D721Med (cell line): ENCODE results near the gene FUBP1.
"Not testable (repeated sequence)": the region's sequence is repeated elsewhere in the genome, so short reads cannot be mapped to it uniquely, and the experiment has no call there.

ENCODE experiments used
- DNase-seq: peaks from one replicate; pipeline ENCODE4 v3.0.0; 2011; ENCODE audit warnings: low spot score; ENCODE audit not compliant: insufficient read length
- FAIRE-seq: peaks from 2 replicates; lab custom pipeline; 2011; peaks lifted over from hg19 to GRCh38; lab: Jason Lieb, UNC
- TF ChIP-seq, protein P1 (sequence below): IDR thresholded peaks from 2 replicates; pipeline ENCODE4 v1.5.1; 2012; ENCODE audit warnings: mild to moderate bottlenecking, control low read depth; ENCODE audit not compliant: insufficient read depth; ENCODE audit errors: missing control alignments

Gene FUBP1

GRCh38 chr1:77987919-77988318 is 9.0 kb upstream of the FUBP1 start:
- FAIRE-seq (no peak), DNase-seq (no peak)
- TF ChIP-seq, protein P1, sequence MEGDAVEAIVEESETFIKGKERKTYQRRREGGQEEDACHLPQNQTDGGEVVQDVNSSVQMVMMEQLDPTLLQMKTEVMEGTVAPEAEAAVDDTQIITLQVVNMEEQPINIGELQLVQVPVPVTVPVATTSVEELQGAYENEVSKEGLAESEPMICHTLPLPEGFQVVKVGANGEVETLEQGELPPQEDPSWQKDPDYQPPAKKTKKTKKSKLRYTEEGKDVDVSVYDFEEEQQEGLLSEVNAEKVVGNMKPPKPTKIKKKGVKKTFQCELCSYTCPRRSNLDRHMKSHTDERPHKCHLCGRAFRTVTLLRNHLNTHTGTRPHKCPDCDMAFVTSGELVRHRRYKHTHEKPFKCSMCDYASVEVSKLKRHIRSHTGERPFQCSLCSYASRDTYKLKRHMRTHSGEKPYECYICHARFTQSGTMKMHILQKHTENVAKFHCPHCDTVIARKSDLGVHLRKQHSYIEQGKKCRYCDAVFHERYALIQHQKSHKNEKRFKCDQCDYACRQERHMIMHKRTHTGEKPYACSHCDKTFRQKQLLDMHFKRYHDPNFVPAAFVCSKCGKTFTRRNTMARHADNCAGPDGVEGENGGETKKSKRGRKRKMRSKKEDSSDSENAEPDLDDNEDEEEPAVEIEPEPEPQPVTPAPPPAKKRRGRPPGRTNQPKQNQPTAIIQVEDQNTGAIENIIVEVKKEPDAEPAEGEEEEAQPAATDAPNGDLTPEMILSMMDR = no peak

DNA sequence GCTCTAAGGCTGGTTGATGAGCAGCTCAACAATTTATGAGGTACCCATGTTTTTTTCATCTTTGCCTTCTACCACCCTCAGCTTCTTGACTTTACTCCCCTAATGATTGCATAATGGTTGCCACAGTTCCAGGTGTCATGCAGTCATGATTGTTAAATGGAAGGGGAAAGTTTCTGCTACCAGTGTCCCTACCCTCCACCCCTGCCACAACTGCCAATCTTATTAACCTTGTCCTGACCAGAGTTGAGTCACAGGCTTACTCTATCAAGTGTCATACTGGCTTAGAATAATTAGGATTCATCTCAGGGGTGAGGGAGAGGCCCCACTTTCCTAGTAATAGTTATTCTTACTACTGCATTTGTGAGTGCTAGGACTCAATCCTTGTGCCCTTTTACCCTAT is 7.9 kb upstream of the FUBP1 start:
- TF ChIP-seq, protein P1 = no peak
- no peak for DNase-seq
- FAIRE-seq = no peak

GRCh38 chr1:77984629-77985028 is 5.8 kb upstream of the FUBP1 start:
- no peak for DNase-seq
- TF ChIP-seq, protein P1 = no peak
- FAIRE-seq = peak; percentile 29

DNA sequence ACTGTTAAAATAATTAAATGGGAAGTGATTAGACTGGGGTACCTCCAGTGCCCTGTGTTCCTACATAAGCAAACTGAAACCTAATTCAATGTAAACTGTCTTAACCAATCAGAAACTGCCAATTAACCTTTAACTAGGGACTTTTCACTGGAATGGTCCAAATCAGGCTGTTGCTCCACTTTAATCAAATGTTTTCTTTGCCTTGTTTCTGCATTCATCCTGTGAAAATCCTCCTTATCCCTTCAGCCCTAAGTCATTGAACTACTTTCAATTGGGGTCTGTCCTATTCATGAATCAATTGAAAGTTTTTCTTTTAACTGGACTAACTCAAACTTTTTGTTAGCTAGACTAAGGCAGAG is 5.1 kb upstream of the FUBP1 start:
- TF ChIP-seq, protein P1 = no peak
- no peak for FAIRE-seq
- no peak for DNase-seq

GRCh38 chr1:77983352-77983996 is 4.6 kb upstream of the FUBP1 start:
- FAIRE-seq = not testable (repeated sequence)

DNA sequence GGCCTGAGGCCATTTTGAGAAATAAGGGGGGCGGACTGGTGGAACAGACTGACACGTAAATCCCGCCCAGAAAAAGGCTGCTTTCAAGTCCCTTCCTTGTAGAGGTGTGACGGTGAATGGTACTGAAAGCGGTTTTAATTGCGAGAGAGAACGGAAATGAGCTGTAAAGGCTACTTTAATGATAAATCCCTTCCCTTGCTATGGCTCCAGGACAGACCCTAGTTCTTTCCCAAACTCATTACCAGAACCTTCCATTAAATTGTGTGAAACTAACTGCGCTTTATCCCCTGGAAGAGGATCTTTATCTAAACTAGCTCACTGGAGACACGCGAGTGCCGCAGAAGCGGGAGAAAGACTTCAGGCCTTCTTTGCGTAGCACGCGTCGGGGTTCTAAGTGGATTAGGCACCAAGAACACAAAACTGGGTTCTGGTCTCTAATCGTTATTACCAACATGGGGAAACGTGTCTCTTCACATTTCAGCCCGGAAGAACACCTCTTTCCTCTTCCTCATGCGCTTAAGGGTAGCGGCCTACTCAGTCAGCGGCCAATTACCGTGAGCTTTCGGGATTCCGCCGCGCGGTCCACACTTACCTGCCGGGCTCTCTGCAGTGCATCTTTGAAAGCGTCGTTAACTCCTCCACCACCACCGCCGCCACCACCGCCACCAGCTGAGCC is 441 bp downstream of the FUBP1 start:
- no peak for FAIRE-seq
- TF ChIP-seq, protein P1 = no peak
- no peak for DNase-seq

More at GRCh38 chr1:77983352-77983996, 4.6 kb upstream of the FUBP1 start:
- not testable (repeated sequence) for DNase-seq

DNA sequence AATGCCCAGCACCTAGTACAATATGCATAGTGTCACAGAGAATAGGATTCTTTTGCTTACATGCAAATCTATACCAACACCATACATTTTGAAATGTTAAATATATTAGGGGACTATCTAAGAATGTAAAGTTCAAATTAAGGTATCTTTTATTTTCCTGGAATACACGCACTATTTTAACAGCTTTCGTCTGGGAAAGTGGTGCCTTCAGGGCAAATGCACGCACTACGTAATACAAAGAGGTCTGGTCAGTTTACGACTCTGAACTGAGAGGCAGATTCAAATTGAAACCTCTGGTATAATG is 931 bp downstream of the FUBP1 start:
- TF ChIP-seq, protein P1 = no peak
- FAIRE-seq (no peak), DNase-seq (no peak)
